ENCODE data around the gene PSMD1.
A peak's percentile ranks its signal among the peaks of the same experiment; 100 is the strongest.

PSMD1 gene

DNA sequence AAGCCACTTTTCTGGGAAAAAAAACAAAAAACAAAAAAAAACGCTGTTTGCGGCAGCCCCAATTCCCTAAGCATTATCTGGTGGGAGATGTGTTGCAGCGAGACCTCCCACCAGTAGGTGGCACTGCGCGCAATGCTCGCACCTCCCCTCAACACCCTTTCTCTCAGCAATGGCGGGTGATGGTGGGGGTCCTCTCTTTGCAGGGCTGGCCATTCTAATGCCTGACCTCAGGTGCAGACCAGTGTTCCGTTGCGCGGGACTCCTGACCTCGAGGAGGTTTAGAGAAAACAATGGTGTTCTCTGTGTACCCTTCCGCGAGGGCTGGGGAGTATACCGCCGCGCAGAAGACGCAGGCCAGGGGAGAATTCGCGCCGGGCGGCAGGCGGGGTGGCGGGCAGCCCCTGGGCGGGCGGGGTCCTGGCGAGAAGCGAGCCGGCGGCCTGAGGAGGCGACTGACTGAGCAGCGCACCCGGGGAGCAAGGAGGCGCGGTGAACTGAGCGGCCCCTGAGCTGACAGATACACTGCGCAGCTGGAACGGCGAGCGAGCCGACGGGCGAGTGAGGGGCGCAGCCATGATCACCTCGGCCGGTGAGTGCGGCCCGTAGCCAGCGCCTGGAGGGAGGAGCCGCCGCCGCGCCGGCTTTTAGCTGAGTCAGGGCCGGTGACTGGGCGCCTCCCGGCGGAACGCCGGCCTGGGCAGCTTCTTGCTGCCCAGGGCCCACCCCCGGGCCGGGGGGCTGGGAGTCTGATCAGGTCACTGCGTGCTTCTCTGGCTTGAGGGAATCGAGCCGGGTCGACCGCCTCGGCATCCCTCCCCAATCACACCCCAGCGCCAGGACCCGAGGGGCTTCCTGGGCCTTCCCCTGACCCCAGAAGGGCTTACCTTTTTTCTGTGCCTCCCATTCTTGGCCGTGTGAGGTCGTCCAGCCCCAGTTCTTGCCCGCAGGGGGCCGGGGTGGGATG is at the start of gene PSMD1:
PSMD1 (plus strand) TSS at position 415 of the 964 bp plus-strand sequence; CDS start at position 574, 159 bp downstream.
- DNase-seq (ENCODE audit: low read depth) = peak; percentile 71
- peak within 1 kb of the TSS; percentile 98 for H3K4me3 ChIP-seq (ENCODE audit: low read depth, low read length)
- TF ChIP-seq, protein P1, sequence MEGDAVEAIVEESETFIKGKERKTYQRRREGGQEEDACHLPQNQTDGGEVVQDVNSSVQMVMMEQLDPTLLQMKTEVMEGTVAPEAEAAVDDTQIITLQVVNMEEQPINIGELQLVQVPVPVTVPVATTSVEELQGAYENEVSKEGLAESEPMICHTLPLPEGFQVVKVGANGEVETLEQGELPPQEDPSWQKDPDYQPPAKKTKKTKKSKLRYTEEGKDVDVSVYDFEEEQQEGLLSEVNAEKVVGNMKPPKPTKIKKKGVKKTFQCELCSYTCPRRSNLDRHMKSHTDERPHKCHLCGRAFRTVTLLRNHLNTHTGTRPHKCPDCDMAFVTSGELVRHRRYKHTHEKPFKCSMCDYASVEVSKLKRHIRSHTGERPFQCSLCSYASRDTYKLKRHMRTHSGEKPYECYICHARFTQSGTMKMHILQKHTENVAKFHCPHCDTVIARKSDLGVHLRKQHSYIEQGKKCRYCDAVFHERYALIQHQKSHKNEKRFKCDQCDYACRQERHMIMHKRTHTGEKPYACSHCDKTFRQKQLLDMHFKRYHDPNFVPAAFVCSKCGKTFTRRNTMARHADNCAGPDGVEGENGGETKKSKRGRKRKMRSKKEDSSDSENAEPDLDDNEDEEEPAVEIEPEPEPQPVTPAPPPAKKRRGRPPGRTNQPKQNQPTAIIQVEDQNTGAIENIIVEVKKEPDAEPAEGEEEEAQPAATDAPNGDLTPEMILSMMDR (IDR thresholded peaks at IDR 0.05; ENCODE audit: control insufficient read depth, extremely low read depth, insufficient read depth) = peak; percentile 91

DNA sequence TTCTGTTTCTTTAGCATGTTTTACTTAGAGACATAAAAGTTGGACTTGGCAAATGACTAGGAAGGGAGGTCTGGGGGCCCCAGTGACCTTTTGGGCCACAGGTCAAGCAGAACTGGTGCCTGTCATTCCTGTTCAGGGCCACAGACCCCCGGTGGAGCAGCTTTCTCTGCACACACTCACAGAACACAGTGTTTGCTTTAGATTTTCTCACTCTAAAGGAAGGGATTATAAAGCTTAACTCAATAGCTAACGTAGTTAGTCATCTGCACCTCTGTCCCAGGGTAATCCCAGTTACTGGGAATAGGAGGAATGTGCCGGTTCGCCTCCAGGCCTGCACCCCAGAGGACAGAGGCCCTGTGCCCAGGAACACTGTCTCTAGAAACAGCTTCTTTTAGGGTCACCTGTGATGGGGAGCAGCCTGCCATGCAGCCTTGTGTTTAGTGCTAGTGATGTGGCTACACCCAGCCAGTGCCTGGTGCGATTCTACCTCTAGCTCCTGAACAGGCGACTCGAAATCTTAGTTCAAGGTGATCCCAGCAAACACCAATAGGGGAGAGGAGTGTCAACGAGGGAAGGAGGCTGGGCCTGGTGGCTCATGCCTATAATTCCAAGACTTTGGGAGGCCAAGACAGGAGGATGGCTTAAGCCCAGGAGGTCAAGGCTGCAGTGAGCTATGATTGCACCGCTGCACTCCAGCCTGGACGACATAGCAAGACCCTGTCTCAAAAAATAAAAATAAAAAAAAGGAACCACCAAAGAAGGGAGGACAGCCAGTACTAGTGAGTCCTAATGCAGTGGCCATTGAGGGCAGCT is 49.2 kb upstream of the PSMD1 start:
- TF ChIP-seq, protein P1 (IDR thresholded peaks at IDR 0.05; ENCODE audit: control insufficient read depth, extremely low read depth, insufficient read depth) = no peak
- no peak overlapping the region for H3K4me3 ChIP-seq (ENCODE audit: low read depth, low read length)
- no peak for DNase-seq (ENCODE audit: low read depth)

GRCh38 chr2:231008131-231008530 is 48.5 kb upstream of the PSMD1 start:
- DNase-seq (ENCODE audit: low read depth) = no peak
- TF ChIP-seq, protein P1 (IDR thresholded peaks at IDR 0.05; ENCODE audit: control insufficient read depth, extremely low read depth, insufficient read depth) = no peak

GRCh38 chr2:231009236-231009919 is 47.3 kb upstream of the PSMD1 start:
- TF ChIP-seq, protein P1 (IDR thresholded peaks at IDR 0.05; ENCODE audit: control insufficient read depth, extremely low read depth, insufficient read depth) = no peak
- no peak for DNase-seq (ENCODE audit: low read depth)
- H3K4me3 ChIP-seq (ENCODE audit: low read depth, low read length) = no peak overlapping the region

More at GRCh38 chr2:231008131-231008530, 48.5 kb upstream of the PSMD1 start:
- no peak overlapping the region for H3K4me3 ChIP-seq (ENCODE audit: low read depth, low read length)

DNA sequence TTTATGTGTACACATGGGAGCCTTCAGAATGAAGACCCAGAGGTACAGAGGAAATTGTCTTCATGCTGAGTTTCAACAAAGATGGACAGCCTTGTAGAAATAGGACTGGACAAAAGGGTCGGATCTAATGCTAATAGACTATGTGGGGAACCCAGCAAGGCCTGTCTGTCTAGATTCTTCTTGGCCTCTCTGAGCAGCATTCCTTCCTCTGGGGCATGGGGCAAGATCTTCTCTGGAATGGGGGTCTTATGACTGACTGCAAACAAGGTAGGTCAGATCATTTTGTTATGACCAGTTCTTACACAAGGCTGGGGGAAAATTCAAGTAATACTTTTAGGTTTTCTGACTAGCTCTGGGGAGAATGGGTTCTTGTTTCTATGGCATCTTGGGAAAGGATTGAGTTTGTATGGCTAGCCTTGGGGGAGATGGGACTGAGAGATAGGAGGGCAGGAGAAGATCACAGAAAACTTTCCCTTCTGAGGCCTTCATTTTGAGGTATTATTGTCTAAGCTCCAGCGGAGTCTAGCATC is 46.4 kb upstream of the PSMD1 start:
- TF ChIP-seq, protein P1 (IDR thresholded peaks at IDR 0.05; ENCODE audit: control insufficient read depth, extremely low read depth, insufficient read depth) = no peak
- DNase-seq (ENCODE audit: low read depth) = no peak
- H3K4me3 ChIP-seq (ENCODE audit: low read depth, low read length) = no peak overlapping the region

DNA sequence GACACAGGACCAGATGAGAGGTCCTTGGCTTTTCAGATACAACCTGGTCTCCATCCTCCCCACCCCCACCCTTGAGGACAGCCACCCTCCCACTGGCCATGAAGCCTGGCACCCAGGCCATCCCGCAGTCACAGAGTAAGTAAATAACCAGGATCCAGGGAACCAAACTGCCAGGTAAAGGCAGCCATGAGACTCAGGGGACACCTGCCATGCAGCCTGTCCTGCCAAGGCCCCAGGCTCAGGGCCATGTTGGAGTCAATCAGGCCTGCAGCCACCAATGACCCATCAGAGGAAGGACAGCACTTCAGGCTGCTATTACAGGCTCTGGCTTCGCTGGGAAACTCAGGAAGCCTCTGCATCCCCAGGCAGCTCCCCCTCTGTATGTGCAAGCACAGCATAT is 45.1 kb upstream of the PSMD1 start:
- DNase-seq (ENCODE audit: low read depth) = no peak
- TF ChIP-seq, protein P1 (IDR thresholded peaks at IDR 0.05; ENCODE audit: control insufficient read depth, extremely low read depth, insufficient read depth) = no peak
- no peak overlapping the region for H3K4me3 ChIP-seq (ENCODE audit: low read depth, low read length)

Data from LNCaP clone FGC (cell line).